H1 (cell line): ENCODE data around the gene PRKCSH. TPM values are rescaled to one million over a fixed set of nuclear protein-coding genes. Genes with fewer than 3 reads are reported as not detected.

Experiments
- ASH2L ChIP-seq: fragments of 200-600, 300-600 bp; sonication (generic); IDR thresholded peaks from one replicate; pipeline ENCODE4 v1.7.1; 2017; ENCODE audit warnings: low read length
- CBX8 ChIP-seq: fragments of 300-800, 300-1000 bp; sonication (generic); IDR thresholded peaks from 2 replicates; pipeline ENCODE4 v1.7.1; 2016; ENCODE audit warnings: low read depth, low read length, borderline replicate concordance
- CEBPB ChIP-seq: IDR thresholded peaks from 2 replicates; pipeline ENCODE4 v1.6.1; 2012; ENCODE audit warnings: low read depth, low read length
- EGR1 ChIP-seq: IDR thresholded peaks from 2 replicates; pipeline ENCODE4 v1.6.1; 2011; ENCODE audit warnings: low read depth, low read length, borderline replicate concordance
- EP300 ChIP-seq, 2 experiments: IDR thresholded peaks; 1 replicate in 1 of 2; 2 replicates in 1 of 2; pipeline ENCODE4 v1.6.1; 2011 to 2012; ENCODE audit warnings: low read depth in 2 of 2, low read length in 2 of 2, mild to moderate bottlenecking in 2 of 2, borderline replicate concordance in 1 of 2, inconsistent platforms in 1 of 2, moderate library complexity in 1 of 2
- FOSL1 ChIP-seq: IDR thresholded peaks from 2 replicates; pipeline ENCODE4 v1.6.1; 2011; ENCODE audit warnings: mild to moderate bottlenecking, low read depth, low read length, moderate library complexity; ENCODE audit not compliant: insufficient read depth
- JUND ChIP-seq: IDR thresholded peaks from 2 replicates; pipeline ENCODE4 v1.6.1; 2011; ENCODE audit warnings: mild to moderate bottlenecking, improper control_type of control experiment, low read length
- KDM1A ChIP-seq: fragments of 200-600, 300-600 bp; sonication (generic); IDR thresholded peaks from 2 replicates; pipeline ENCODE4 v1.7.1; 2016; ENCODE audit warnings: mild to moderate bottlenecking, low read length, borderline replicate concordance
- NANOG ChIP-seq: IDR thresholded peaks from 2 replicates; pipeline ENCODE4 v1.6.1; 2011; ENCODE audit warnings: low read length, low read depth, mild to moderate bottlenecking, inconsistent platforms; ENCODE audit not compliant: insufficient read depth, poor library complexity, severe bottlenecking
- POLR2A ChIP-seq, 2 experiments: IDR thresholded peaks; 1 replicate in 1 of 2; 2 replicates in 1 of 2; pipeline ENCODE4 v1.6.1; 2011; ENCODE audit warnings: low read depth in 2 of 2, low read length in 2 of 2, mild to moderate bottlenecking in 2 of 2; ENCODE audit errors: control extremely low read depth in 1 of 2
- SP1 ChIP-seq: IDR thresholded peaks from 2 replicates; pipeline ENCODE4 v1.6.1; 2011; ENCODE audit warnings: low read depth, low read length
- SP2 ChIP-seq: IDR thresholded peaks from 2 replicates; pipeline ENCODE4 v1.6.1; 2012; ENCODE audit warnings: mild to moderate bottlenecking, low read length, inconsistent platforms
- SRF ChIP-seq: IDR thresholded peaks from 2 replicates; pipeline ENCODE4 v1.6.1; 2011; ENCODE audit warnings: mild to moderate bottlenecking, low read depth, low read length, moderate library complexity
- TAF1 ChIP-seq: IDR thresholded peaks from 2 replicates; pipeline ENCODE4 v1.6.1; 2011; ENCODE audit warnings: mild to moderate bottlenecking, low read depth, low read length
- TAF7 ChIP-seq: optimal IDR thresholded peaks from 2 replicates; pipeline ENCODE3; 2011; ENCODE audit warnings: low read depth, mild to moderate bottlenecking, inconsistent platforms, low read length, moderate library complexity, borderline replicate concordance
- TBP ChIP-seq: IDR thresholded peaks from 2 replicates; pipeline ENCODE4 v1.6.1; 2011; ENCODE audit warnings: low read depth, low read length, improper control_type of control experiment
- ZNF274 ChIP-seq: IDR thresholded peaks from 2 replicates; pipeline ENCODE4 v1.7.0; 2012; ENCODE audit warnings: low read length, borderline replicate concordance; ENCODE audit errors: extremely low read depth
- polyA plus RNA-seq, 7 experiments: library from polyadenylated mRNA; depleted of rRNA in 3 of 7; stranded (reverse) in 5 of 7; unstranded in 2 of 7; fragments of >200 nt in 5 of 7; fragments of 200-250 nt in 2 of 7; gene quantifications; 1 replicate in 5 of 7; 2 replicates in 1 of 7; 4 replicates in 1 of 7; pipeline versions ENCODE4 v1.2.1 to v1.2.3, GENCODE V29; 2011 to 2013; ENCODE audit warnings: missing spikeins in 2 of 7, mixed read lengths in 2 of 7
- total RNA-seq: library from RNA; stranded (reverse); fragmentation: NEBNext Ultra II Directional; extraction: Animal tissue kit (Norgen Biotek cat#: 25700); gene quantifications from 2 replicates; pipeline ENCODE4 v1.2.1, GENCODE V29; 2021
- TF ChIP-seq, protein P1 (sequence below): IDR thresholded peaks from 2 replicates; pipeline ENCODE4 v1.6.1; 2012; ENCODE audit warnings: inconsistent platforms
- TF ChIP-seq, protein P2 (sequence below): IDR thresholded peaks from 2 replicates; pipeline ENCODE4 v1.6.1; 2011; ENCODE audit warnings: low read depth, mild to moderate bottlenecking, low read length; ENCODE audit not compliant: insufficient read depth

PRKCSH gene
- total and polyA plus RNA-seq, 2 of the 8 experiments (the other 6 are each of a cell fraction or from before 2014, with no cell fraction given), result 97.2 to 337 TPM

DNA sequence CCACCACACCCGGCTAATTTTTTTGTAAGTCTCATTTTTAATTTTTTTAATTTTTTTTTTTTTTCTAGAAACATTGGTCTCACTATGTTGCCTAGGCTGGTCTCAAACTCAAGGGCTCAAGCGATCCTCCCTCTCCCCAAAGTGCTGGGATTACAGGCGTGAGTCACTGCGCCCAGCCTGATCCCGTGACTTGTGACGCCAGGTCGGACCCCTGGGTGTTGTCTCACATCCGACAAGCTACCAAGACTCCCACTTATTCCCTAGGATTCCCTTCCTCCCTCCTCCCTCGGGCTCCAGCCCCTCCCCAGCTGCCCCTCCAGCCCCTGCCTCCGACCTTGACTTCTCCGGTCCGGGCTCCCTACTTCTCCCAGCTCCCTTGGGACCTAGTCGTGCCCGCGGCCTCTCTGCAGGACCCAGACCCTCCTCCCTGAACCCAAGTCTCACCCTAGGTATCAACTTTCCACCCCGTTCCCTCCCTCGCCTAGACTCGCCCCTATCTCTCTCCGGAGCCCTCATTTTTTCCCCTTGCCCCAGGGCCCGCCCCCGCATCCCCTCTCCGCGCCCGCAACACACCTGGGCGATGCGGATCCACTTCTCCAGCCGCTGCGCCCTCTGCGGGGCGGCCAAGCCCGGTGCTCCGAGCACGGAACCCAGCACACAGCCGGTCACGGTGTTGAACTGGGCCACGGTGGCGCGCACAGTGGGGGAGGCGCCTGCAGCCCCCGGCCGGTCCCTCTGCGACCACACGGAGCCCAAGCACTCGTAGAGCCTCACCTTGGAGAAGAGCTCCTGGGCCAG, 29.4 kb upstream of the PRKCSH start (continued):
- TF ChIP-seq CBX8, result no peak
- no peak for TF ChIP-seq NANOG
- TF ChIP-seq JUND, result no peak
- no peak for TF ChIP-seq SP2
- TF ChIP-seq CEBPB, result no peak
- TF ChIP-seq, protein P1, sequence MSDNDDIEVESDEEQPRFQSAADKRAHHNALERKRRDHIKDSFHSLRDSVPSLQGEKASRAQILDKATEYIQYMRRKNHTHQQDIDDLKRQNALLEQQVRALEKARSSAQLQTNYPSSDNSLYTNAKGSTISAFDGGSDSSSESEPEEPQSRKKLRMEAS, result peak; percentile 12; the same call in 1 of the 2 replicates
- TF ChIP-seq POLR2A (IDR thresholded peaks at IDR 0.05; ENCODE audit: control extremely low read depth in 1 of 2, low read depth in 2 of 2, low read length in 2 of 2), result no peak
- no peak for TF ChIP-seq SRF
- TF ChIP-seq TAF7, result no peak
- no peak for TF ChIP-seq TBP
- TF ChIP-seq, protein P2, sequence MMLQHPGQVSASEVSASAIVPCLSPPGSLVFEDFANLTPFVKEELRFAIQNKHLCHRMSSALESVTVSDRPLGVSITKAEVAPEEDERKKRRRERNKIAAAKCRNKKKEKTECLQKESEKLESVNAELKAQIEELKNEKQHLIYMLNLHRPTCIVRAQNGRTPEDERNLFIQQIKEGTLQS, result no peak
- TF ChIP-seq ZNF274, result no peak
- TF ChIP-seq SP1, result no peak
- no peak for TF ChIP-seq ASH2L
- peak; percentile 97 for TF ChIP-seq EGR1
- no peak for TF ChIP-seq EP300 (IDR thresholded peaks at IDR 0.05; ENCODE audit: borderline replicate concordance in 1 of 2, low read depth in 2 of 2, low read length in 2 of 2)
- TF ChIP-seq FOSL1, result no peak
- TF ChIP-seq KDM1A, result no peak
- no peak for TF ChIP-seq TAF1
- TF ChIP-seq, all 59 proteins: peak for 6
